ENCODE data around the gene CFAP54. TPM values are rescaled to one million over a fixed set of nuclear protein-coding genes. Genes with fewer than 3 reads are reported as not detected.

Gene CFAP54
- total and polyA plus RNA-seq, 3 experiments from 2014 or later, result 0.08 to 0.88 (median 0.66) TPM

GRCh38 chr12:96698521-96698920 lies 209.1 kb downstream of the CFAP54 start:
- no peak overlapping the region for H3K4me3 Mint-ChIP-seq
- peaks cover 13 to 38% of the 10 kb centered on the region in 2 donors for H3K27me3 Mint-ChIP-seq
- H3K9me3 Mint-ChIP-seq, result peaks cover 0 to 4% (median 0%) of the 10 kb centered on the region in 5 donors
- no peaks in the 10 kb centered on the region for H3K36me3 Mint-ChIP-seq
- Histone ChIP-seq H3K9me3 (ENCODE audit: low read length) (no peaks in the 10 kb centered on the region), H3K27me3 (ENCODE audit: insufficient read depth, low read length, poor library complexity, severe bottlenecking) (no peaks in the 10 kb centered on the region), H3K4me3 (ENCODE audit: low read length) (no peak overlapping the region), H3K4me1 (ENCODE audit: insufficient read depth, low read length) (no peaks in the 10 kb centered on the region), H3K36me3 (ENCODE audit: insufficient read depth, low read length) (no peaks in the 10 kb centered on the region), H3K27ac (ENCODE audit: low read depth, low read length) (no peak overlapping the region)
- ChIA-PET POLR2A (no interaction called here), CTCF (no interaction called here)
- no peak overlapping the region for H3K27ac Mint-ChIP-seq
- peaks cover 0 to 4% (median 3%) of the 10 kb centered on the region in 3 donors for H3K4me1 Mint-ChIP-seq
- no peak for DNase-seq

- POLR2A ChIA-PET, result no interaction called here
- H3K36me3 Mint-ChIP-seq, result no peaks in the 10 kb centered on the region
- peaks cover 0 to 4% (median 0%) of the 10 kb centered on the region in 5 donors for H3K9me3 Mint-ChIP-seq
- Histone ChIP-seq H3K4me3 (ENCODE audit: low read length) (no peak overlapping the region), H3K9me3 (ENCODE audit: low read length) (no peaks in the 10 kb centered on the region), H3K4me1 (ENCODE audit: insufficient read depth, low read length) (no peaks in the 10 kb centered on the region), H3K36me3 (ENCODE audit: insufficient read depth, low read length) (no peaks in the 10 kb centered on the region), H3K27me3 (ENCODE audit: insufficient read depth, low read length, poor library complexity, severe bottlenecking) (no peaks in the 10 kb centered on the region), H3K27ac (ENCODE audit: low read depth, low read length) (no peak overlapping the region)
- no peak for DNase-seq
- CTCF ChIA-PET, result no interaction called here
- H3K4me1 Mint-ChIP-seq, result peaks cover 0 to 4% (median 3%) of the 10 kb centered on the region in 3 donors
- peaks cover 11 to 38% of the 10 kb centered on the region in 2 donors for H3K27me3 Mint-ChIP-seq
- no peak overlapping the region for H3K27ac Mint-ChIP-seq
- no peak overlapping the region for H3K4me3 Mint-ChIP-seq
Observed at GRCh38 chr12:96698965-96699364, 209.6 kb downstream of the CFAP54 start.

- Histone ChIP-seq H3K9me3 (ENCODE audit: low read length) (no peaks in the 10 kb centered on the region), H3K4me3 (ENCODE audit: low read length) (no peak overlapping the region), H3K27me3 (ENCODE audit: insufficient read depth, low read length, poor library complexity, severe bottlenecking) (no peaks in the 10 kb centered on the region), H3K36me3 (ENCODE audit: insufficient read depth, low read length) (no peaks in the 10 kb centered on the region), H3K27ac (ENCODE audit: low read depth, low read length) (no peak overlapping the region), H3K4me1 (ENCODE audit: insufficient read depth, low read length) (no peaks in the 10 kb centered on the region)
- Mint-ChIP-seq H3K27me3 (peaks cover 10 to 31% of the 10 kb centered on the region in 2 donors), H3K9me3 (no peaks in the 10 kb centered on the region), H3K4me1 (peaks cover 0 to 4% (median 3%) of the 10 kb centered on the region in 3 donors), H3K36me3 (no peaks in the 10 kb centered on the region), H3K4me3 (no peak overlapping the region), H3K27ac (no peak overlapping the region)
- CTCF ChIA-PET, result no interaction called here
- no peak for DNase-seq
- POLR2A ChIA-PET, result no interaction called here
Observed at GRCh38 chr12:96701856-96702255, 212.5 kb downstream of the CFAP54 start.

- ChIA-PET POLR2A (no interaction called here), CTCF (no interaction called here)
- Mint-ChIP-seq H3K27me3 (peaks cover 8 to 11% of the 10 kb centered on the region in 2 donors), H3K36me3 (peaks cover 0 to 2% (median 0%) of the 10 kb centered on the region in 3 donors), H3K9me3 (peaks cover 0 to 1% (median 0%) of the 10 kb centered on the region in 5 donors), H3K4me1 (no peaks in the 10 kb centered on the region), H3K4me3 (no peak overlapping the region), H3K27ac (no peak overlapping the region)
- H3K36me3 ChIP-seq (ENCODE audit: insufficient read depth, low read length), result no peaks in the 10 kb centered on the region
- H3K27ac ChIP-seq (ENCODE audit: low read depth, low read length), result no peak overlapping the region
- DNase-seq, result no peak
- no peaks in the 10 kb centered on the region for H3K27me3 ChIP-seq (ENCODE audit: insufficient read depth, low read length, poor library complexity, severe bottlenecking)
- no peaks in the 10 kb centered on the region for H3K9me3 ChIP-seq (ENCODE audit: low read length)
- H3K4me1 ChIP-seq (ENCODE audit: insufficient read depth, low read length), result no peaks in the 10 kb centered on the region
- no peak overlapping the region for H3K4me3 ChIP-seq (ENCODE audit: low read length)
Observed at GRCh38 chr12:96710127-96710745, 220.9 kb downstream of the CFAP54 start.

GRCh38 chr12:96711364-96711763 lies 222.0 kb downstream of the CFAP54 start:
- Mint-ChIP-seq H3K4me3 (no peak overlapping the region), H3K36me3 (peaks cover 0 to 2% (median 0%) of the 10 kb centered on the region in 3 donors), H3K27ac (peak overlapping the region in 1 of 8 donors; percentile 11), H3K4me1 (peaks cover 0 to 2% (median 0%) of the 10 kb centered on the region in 3 donors), H3K27me3 (peaks cover 8 to 11% of the 10 kb centered on the region in 2 donors), H3K9me3 (peaks cover 0 to 1% (median 0%) of the 10 kb centered on the region in 5 donors)
- DNase-seq, result no peak
- no peaks in the 10 kb centered on the region for H3K4me1 ChIP-seq (ENCODE audit: insufficient read depth, low read length)
- no peaks in the 10 kb centered on the region for H3K9me3 ChIP-seq (ENCODE audit: low read length)
- H3K4me3 ChIP-seq (ENCODE audit: low read length), result no peak overlapping the region
- H3K36me3 ChIP-seq (ENCODE audit: insufficient read depth, low read length), result no peaks in the 10 kb centered on the region
- H3K27ac ChIP-seq (ENCODE audit: low read depth, low read length), result no peak overlapping the region
- CTCF ChIA-PET, result interaction anchor here (0.6 kb wide), 1 partner anchor 424 kb away, joined by 3 read pairs; no protein-coding TSS in a partner anchor
- H3K27me3 ChIP-seq (ENCODE audit: insufficient read depth, low read length, poor library complexity, severe bottlenecking), result no peaks in the 10 kb centered on the region
- POLR2A ChIA-PET, result no interaction called here

GRCh38 chr12:96714199-96714598 lies 224.8 kb downstream of the CFAP54 start:
- H3K4me1 ChIP-seq (ENCODE audit: insufficient read depth, low read length), result no peaks in the 10 kb centered on the region
- ChIA-PET CTCF (no interaction called here), POLR2A (no interaction called here)
- Mint-ChIP-seq H3K9me3 (peaks cover 0 to 1% (median 0%) of the 10 kb centered on the region in 5 donors), H3K4me3 (no peak overlapping the region), H3K27ac (no peak overlapping the region), H3K27me3 (peaks cover 8 to 11% of the 10 kb centered on the region in 2 donors), H3K36me3 (peaks cover 0 to 2% (median 0%) of the 10 kb centered on the region in 3 donors), H3K4me1 (peaks cover 0 to 8% (median 0%) of the 10 kb centered on the region in 3 donors)
- H3K9me3 ChIP-seq (ENCODE audit: low read length), result no peaks in the 10 kb centered on the region
- no peak for DNase-seq
- no peak overlapping the region for H3K4me3 ChIP-seq (ENCODE audit: low read length)
- no peak overlapping the region for H3K27ac ChIP-seq (ENCODE audit: low read depth, low read length)
- no peaks in the 10 kb centered on the region for H3K27me3 ChIP-seq (ENCODE audit: insufficient read depth, low read length, poor library complexity, severe bottlenecking)
- no peaks in the 10 kb centered on the region for H3K36me3 ChIP-seq (ENCODE audit: insufficient read depth, low read length)

GRCh38 chr12:96719660-96720362 lies 230.4 kb downstream of the CFAP54 start:
- peak overlapping the region; percentile 91 to 98 (median 94) for H3K27ac Mint-ChIP-seq
- Histone ChIP-seq H3K36me3 (ENCODE audit: insufficient read depth, low read length) (no peaks in the 10 kb centered on the region), H3K27me3 (ENCODE audit: insufficient read depth, low read length, poor library complexity, severe bottlenecking) (no peaks in the 10 kb centered on the region), H3K27ac (ENCODE audit: low read depth, low read length) (peak overlapping the region; percentile 15), H3K9me3 (ENCODE audit: low read length) (no peaks in the 10 kb centered on the region), H3K4me1 (ENCODE audit: insufficient read depth, low read length) (peaks cover 6% of the 10 kb centered on the region), H3K4me3 (ENCODE audit: low read length) (peak overlapping the region; percentile 78)
- H3K36me3 Mint-ChIP-seq, result peaks cover 0 to 2% (median 0%) of the 10 kb centered on the region in 3 donors
- peak in 2 of 5 donors; percentile 18 to 24 for DNase-seq
- peaks cover 8 to 23% (median 9%) of the 10 kb centered on the region in 3 donors for H3K4me1 Mint-ChIP-seq
- H3K27me3 Mint-ChIP-seq, result no peaks in the 10 kb centered on the region
- peak overlapping the region; percentile 88 to 95 (median 91) for H3K4me3 Mint-ChIP-seq
- peaks cover 0 to 2% (median 0%) of the 10 kb centered on the region in 5 donors for H3K9me3 Mint-ChIP-seq
- ChIA-PET POLR2A (no interaction called here), CTCF (no interaction called here)

GRCh38 chr12:96720363-96720705 lies 231.0 kb downstream of the CFAP54 start:
- DNase-seq, result peak in 2 of 5 donors; percentile 3 to 20
- POLR2A ChIA-PET, result interaction anchor here (0.6 kb wide), 1 partner anchor 529 kb away, joined by 12 read pairs; no protein-coding TSS in a partner anchor

More at GRCh38 chr12:96720363-96720705, 231.0 kb downstream of the CFAP54 start:
- peaks cover 8 to 23% (median 9%) of the 10 kb centered on the region in 3 donors for H3K4me1 Mint-ChIP-seq
- Histone ChIP-seq H3K4me1 (ENCODE audit: insufficient read depth, low read length) (peaks cover 6% of the 10 kb centered on the region), H3K9me3 (ENCODE audit: low read length) (no peaks in the 10 kb centered on the region), H3K36me3 (ENCODE audit: insufficient read depth, low read length) (no peaks in the 10 kb centered on the region), H3K4me3 (ENCODE audit: low read length) (peak overlapping the region; percentile 78), H3K27me3 (ENCODE audit: insufficient read depth, low read length, poor library complexity, severe bottlenecking) (no peaks in the 10 kb centered on the region), H3K27ac (ENCODE audit: low read depth, low read length) (peak overlapping the region; percentile 15)
- no peaks in the 10 kb centered on the region for H3K27me3 Mint-ChIP-seq
- peak overlapping the region; percentile 88 to 95 (median 91) for H3K4me3 Mint-ChIP-seq
- CTCF ChIA-PET, result no interaction called here
- peaks cover 0 to 2% (median 0%) of the 10 kb centered on the region in 5 donors for H3K9me3 Mint-ChIP-seq
- H3K27ac Mint-ChIP-seq, result peak overlapping the region; percentile 91 to 98 (median 94)
- peaks cover 0 to 2% (median 0%) of the 10 kb centered on the region in 3 donors for H3K36me3 Mint-ChIP-seq

All from CD8-positive, alpha-beta memory T cell (primary cell).